GM23338 (cell line): ENCODE measurements around the gene UROS. TPM values are rescaled to one million over a fixed set of nuclear protein-coding genes. Genes with fewer than 3 reads are reported as not detected.

Experiments used
- ATAC-seq: fragments of 200-7000 bp; cut with Tn5 transposase; 3 replicates; pipeline ENCODE4 v1.9.1; 2020
- DNase-seq: peaks from one replicate; pipeline ENCODE4 v3.0.0-alpha.2; 2015; ENCODE audit warnings: low spot score
- H2AFZ ChIP-seq: fragments of 200-600 bp; sonication (generic); 2 replicates; pipeline ENCODE4 v1.8.0; 2016; ENCODE audit warnings: antibody characterized with exemption, mild to moderate bottlenecking, moderate library complexity
- H3F3A ChIP-seq: fragments of 200-600 bp; sonication (generic); replicated peaks from 2 replicates; pipeline ENCODE4 v1.8.0; 2017; ENCODE audit warnings: antibody characterized with exemption, mixed run types, low read depth
- H3K27ac ChIP-seq: fragments of 200-600 bp; sonication (generic); 2 replicates; pipeline ENCODE4 v1.6.1; 2016; ENCODE audit warnings: low read depth
- H3K27me3 ChIP-seq: fragments of 200-600 bp; sonication (generic); 2 replicates; pipeline ENCODE4 v1.8.0; 2016; ENCODE audit warnings: mild to moderate bottlenecking, mixed run types, moderate library complexity; ENCODE audit not compliant: insufficient read depth
- H3K36me3 ChIP-seq: fragments of 200-600 bp; sonication (generic); 2 replicates; pipeline ENCODE4 v1.8.0; 2016; ENCODE audit warnings: mild to moderate bottlenecking; ENCODE audit not compliant: insufficient read depth
- H3K4me1 ChIP-seq: fragments of 200-600 bp; sonication (generic); 2 replicates; pipeline ENCODE4 v1.8.0; 2016; ENCODE audit warnings: mild to moderate bottlenecking, moderate library complexity; ENCODE audit not compliant: insufficient read depth
- H3K4me2 ChIP-seq: fragments of 200-600 bp; sonication (generic); 2 replicates; pipeline ENCODE4 v1.7.1; 2017; ENCODE audit warnings: mixed run types
- H3K4me3 ChIP-seq: fragments of 200-600 bp; sonication (generic); 2 replicates; pipeline ENCODE4 v1.6.1; 2016; ENCODE audit warnings: mixed run types
- H3K79me2 ChIP-seq: fragments of 200-600 bp; sonication (generic); replicated peaks from 2 replicates; pipeline ENCODE4 v1.8.0; 2017; ENCODE audit warnings: mild to moderate bottlenecking; ENCODE audit not compliant: insufficient read depth
- H3K9me2 ChIP-seq: fragments of 200-600 bp; sonication (generic); 2 replicates; pipeline ENCODE4 v1.8.0; 2017; ENCODE audit not compliant: insufficient read depth
- H4K20me1 ChIP-seq: fragments of 200-600 bp; sonication (generic); replicated peaks from 2 replicates; pipeline ENCODE4 v1.8.0; 2017; ENCODE audit warnings: mild to moderate bottlenecking; ENCODE audit not compliant: insufficient read depth
- H3K27ac Mint-ChIP-seq: 2 replicates; pipeline ENCODE4 v1.8.0; 2020; ENCODE audit warnings: inconsistent platforms, mild to moderate bottlenecking, moderate library complexity, mixed read lengths
- H3K27me3 Mint-ChIP-seq: 3 replicates; pipeline ENCODE4 v1.8.0; 2022; ENCODE audit warnings: low read depth, mild to moderate bottlenecking, moderate library complexity, mixed read lengths, inconsistent platforms; ENCODE audit not compliant: insufficient read depth, poor library complexity
- H3K36me3 Mint-ChIP-seq: 3 replicates; pipeline ENCODE4 v1.8.0; 2021; ENCODE audit warnings: low read depth, mild to moderate bottlenecking, inconsistent platforms, moderate library complexity, mixed read lengths
- H3K4me1 Mint-ChIP-seq: 3 replicates; pipeline ENCODE4 v1.8.0; 2020; ENCODE audit warnings: mild to moderate bottlenecking, inconsistent platforms, mixed read lengths
- H3K4me3 Mint-ChIP-seq: 3 replicates; pipeline ENCODE4 v1.8.0; 2021; ENCODE audit warnings: moderate library complexity, mild to moderate bottlenecking, inconsistent platforms, mixed read lengths
- H3K9me3 Mint-ChIP-seq: 3 replicates; pipeline ENCODE4 v1.8.0; 2020; ENCODE audit warnings: moderate library complexity, mild to moderate bottlenecking, inconsistent platforms, mixed read lengths
- CREB1 ChIP-seq: fragments of 250-450 bp; sonication (Bioruptor Pico); IDR thresholded peaks from 2 replicates; pipeline ENCODE4 v1.5.0; 2020; ENCODE audit warnings: low read depth, mild to moderate bottlenecking, moderate library complexity
- EZH2 ChIP-seq: fragments of 200-600 bp; sonication (generic); IDR thresholded peaks from one replicate; pipeline ENCODE4 v1.8.0; 2017; ENCODE audit warnings: antibody characterized with exemption, mild to moderate bottlenecking, low read depth; ENCODE audit not compliant: unreplicated experiment
- EZH2phosphoT487 ChIP-seq: fragments of 200-600 bp; sonication (generic); IDR thresholded peaks from one replicate; pipeline ENCODE4 v1.8.1; 2018; ENCODE audit warnings: antibody characterized with exemption; ENCODE audit not compliant: unreplicated experiment
- JUNB ChIP-seq: IDR thresholded peaks from one replicate; pipeline ENCODE4 v1.6.1; 2016; ENCODE audit warnings: antibody characterized with exemption; ENCODE audit not compliant: unreplicated experiment
- NANOG ChIP-seq: IDR thresholded peaks from 2 replicates; pipeline ENCODE4 v1.6.1; 2016; ENCODE audit warnings: antibody characterized with exemption, borderline replicate concordance
- POLR2AphosphoS5 ChIP-seq: IDR thresholded peaks from 2 replicates; pipeline ENCODE4 v1.6.1; 2016; ENCODE audit warnings: antibody characterized with exemption, low read depth
- STAT1 ChIP-seq: IDR thresholded peaks from one replicate; pipeline ENCODE4 v1.6.1; 2016; ENCODE audit warnings: antibody characterized with exemption; ENCODE audit not compliant: unreplicated experiment
- ZNF114 ChIP-seq: fragments of 250-450 bp; sonication (Bioruptor Pico); IDR thresholded peaks from 2 replicates; pipeline ENCODE4 v1.5.0; 2020; ENCODE audit warnings: mild to moderate bottlenecking, moderate library complexity
- ZNF331 ChIP-seq: fragments of 250-450 bp; sonication (Bioruptor Pico); IDR thresholded peaks from 2 replicates; pipeline ENCODE4 v1.5.0; 2020; ENCODE audit warnings: low read depth, mild to moderate bottlenecking, moderate library complexity
- ZNF462 ChIP-seq: fragments of 250-450 bp; sonication (Bioruptor Pico); IDR thresholded peaks from 2 replicates; pipeline ENCODE4 v1.5.0; 2020; ENCODE audit warnings: mild to moderate bottlenecking, moderate library complexity
- polyA plus RNA-seq: library from polyadenylated mRNA; unstranded; fragments of >200 nt; fragmentation: Nextera tagmentation; extraction: Ambion mirVana; gene quantifications from 2 replicates; pipeline ENCODE4 v1.2.1, GENCODE V29; 2016
- total RNA-seq: library from RNA; depleted of rRNA; stranded (reverse); fragments of >200 nt; shearing (Covaris generic); gene quantifications from 2 replicates; pipeline ENCODE4 v1.2.3, GENCODE V29; 2014
- TF ChIP-seq, protein P1 (sequence below): IDR thresholded peaks from 2 replicates; pipeline ENCODE4 v1.6.1; 2016; ENCODE audit warnings: antibody characterized with exemption
- TF ChIP-seq, protein P2 (sequence below), 2 experiments: fragments of 200-600 bp in 1 of 2; sonication (generic) in 1 of 2; conservative IDR thresholded peaks; 2 replicates each; pipeline versions ENCODE4 v1.5.1 to v1.6.1; 2016 to 2017; ENCODE audit warnings: antibody characterized with exemption in 2 of 2, low read depth in 2 of 2, mild to moderate bottlenecking in 2 of 2, moderate library complexity in 1 of 2
- TF ChIP-seq, protein P3 (sequence below): IDR thresholded peaks from one replicate; pipeline ENCODE4 v1.6.1; 2018; ENCODE audit warnings: antibody characterized with exemption; ENCODE audit not compliant: unreplicated experiment

The UROS gene
- total and polyA plus RNA-seq, 2 experiments from 2014 or later: 41.3 to 43.4 TPM

GRCh38 chr10:125782616-125783015, 40.4 kb downstream of the UROS start:
- no peaks in the 10 kb centered on the region for H3K27me3 ChIP-seq
- H3K27ac Mint-ChIP-seq: no peak overlapping the region
- H3K36me3 Mint-ChIP-seq: no peaks in the 10 kb centered on the region; the same call in 2 of the 3 replicates

More at GRCh38 chr10:125782616-125783015, 40.4 kb downstream of the UROS start:
- peak; percentile 23; the same call in 1 of the 3 replicates for ATAC-seq
- no peak for DNase-seq
- Mint-ChIP-seq H3K9me3 (peaks cover 5% of the 10 kb centered on the region; the same call in 2 of the 3 replicates), H3K4me1 (no peaks in the 10 kb centered on the region; the same call in 2 of the 3 replicates), H3K4me3 (no peak overlapping the region), H3K27me3 (peaks cover 3% of the 10 kb centered on the region)
- Histone ChIP-seq H3K9me2 (no peaks in the 10 kb centered on the region), H3K4me1 (no peaks in the 10 kb centered on the region), H3K4me2 (no peak overlapping the region), H2AFZ (no peak overlapping the region), H3K79me2 (no peaks in the 10 kb centered on the region), H3K27ac (no peak overlapping the region), H3K36me3 (no peaks in the 10 kb centered on the region), H3K4me3 (no peak overlapping the region), H4K20me1 (no peaks in the 10 kb centered on the region), H3F3A (no peaks in the 10 kb centered on the region)
- TF ChIP-seq ZNF462 (no peak), STAT1 (no peak), EZH2 (no peak), ZNF114 (CRISPR knock-in tag) (no peak), EZH2phosphoT487 (no peak), POLR2AphosphoS5 (no peak), NANOG (no peak), ZNF331 (CRISPR knock-in tag) (no peak), CREB1 (no peak), JUNB (no peak)
- TF ChIP-seq, protein P1, sequence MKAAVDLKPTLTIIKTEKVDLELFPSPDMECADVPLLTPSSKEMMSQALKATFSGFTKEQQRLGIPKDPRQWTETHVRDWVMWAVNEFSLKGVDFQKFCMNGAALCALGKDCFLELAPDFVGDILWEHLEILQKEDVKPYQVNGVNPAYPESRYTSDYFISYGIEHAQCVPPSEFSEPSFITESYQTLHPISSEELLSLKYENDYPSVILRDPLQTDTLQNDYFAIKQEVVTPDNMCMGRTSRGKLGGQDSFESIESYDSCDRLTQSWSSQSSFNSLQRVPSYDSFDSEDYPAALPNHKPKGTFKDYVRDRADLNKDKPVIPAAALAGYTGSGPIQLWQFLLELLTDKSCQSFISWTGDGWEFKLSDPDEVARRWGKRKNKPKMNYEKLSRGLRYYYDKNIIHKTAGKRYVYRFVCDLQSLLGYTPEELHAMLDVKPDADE: no peak
- TF ChIP-seq, protein P2, sequence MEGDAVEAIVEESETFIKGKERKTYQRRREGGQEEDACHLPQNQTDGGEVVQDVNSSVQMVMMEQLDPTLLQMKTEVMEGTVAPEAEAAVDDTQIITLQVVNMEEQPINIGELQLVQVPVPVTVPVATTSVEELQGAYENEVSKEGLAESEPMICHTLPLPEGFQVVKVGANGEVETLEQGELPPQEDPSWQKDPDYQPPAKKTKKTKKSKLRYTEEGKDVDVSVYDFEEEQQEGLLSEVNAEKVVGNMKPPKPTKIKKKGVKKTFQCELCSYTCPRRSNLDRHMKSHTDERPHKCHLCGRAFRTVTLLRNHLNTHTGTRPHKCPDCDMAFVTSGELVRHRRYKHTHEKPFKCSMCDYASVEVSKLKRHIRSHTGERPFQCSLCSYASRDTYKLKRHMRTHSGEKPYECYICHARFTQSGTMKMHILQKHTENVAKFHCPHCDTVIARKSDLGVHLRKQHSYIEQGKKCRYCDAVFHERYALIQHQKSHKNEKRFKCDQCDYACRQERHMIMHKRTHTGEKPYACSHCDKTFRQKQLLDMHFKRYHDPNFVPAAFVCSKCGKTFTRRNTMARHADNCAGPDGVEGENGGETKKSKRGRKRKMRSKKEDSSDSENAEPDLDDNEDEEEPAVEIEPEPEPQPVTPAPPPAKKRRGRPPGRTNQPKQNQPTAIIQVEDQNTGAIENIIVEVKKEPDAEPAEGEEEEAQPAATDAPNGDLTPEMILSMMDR (conservative IDR thresholded peaks at IDR 0.05; ENCODE audit: low read depth in 2 of 2): no peak
- TF ChIP-seq, protein P3, sequence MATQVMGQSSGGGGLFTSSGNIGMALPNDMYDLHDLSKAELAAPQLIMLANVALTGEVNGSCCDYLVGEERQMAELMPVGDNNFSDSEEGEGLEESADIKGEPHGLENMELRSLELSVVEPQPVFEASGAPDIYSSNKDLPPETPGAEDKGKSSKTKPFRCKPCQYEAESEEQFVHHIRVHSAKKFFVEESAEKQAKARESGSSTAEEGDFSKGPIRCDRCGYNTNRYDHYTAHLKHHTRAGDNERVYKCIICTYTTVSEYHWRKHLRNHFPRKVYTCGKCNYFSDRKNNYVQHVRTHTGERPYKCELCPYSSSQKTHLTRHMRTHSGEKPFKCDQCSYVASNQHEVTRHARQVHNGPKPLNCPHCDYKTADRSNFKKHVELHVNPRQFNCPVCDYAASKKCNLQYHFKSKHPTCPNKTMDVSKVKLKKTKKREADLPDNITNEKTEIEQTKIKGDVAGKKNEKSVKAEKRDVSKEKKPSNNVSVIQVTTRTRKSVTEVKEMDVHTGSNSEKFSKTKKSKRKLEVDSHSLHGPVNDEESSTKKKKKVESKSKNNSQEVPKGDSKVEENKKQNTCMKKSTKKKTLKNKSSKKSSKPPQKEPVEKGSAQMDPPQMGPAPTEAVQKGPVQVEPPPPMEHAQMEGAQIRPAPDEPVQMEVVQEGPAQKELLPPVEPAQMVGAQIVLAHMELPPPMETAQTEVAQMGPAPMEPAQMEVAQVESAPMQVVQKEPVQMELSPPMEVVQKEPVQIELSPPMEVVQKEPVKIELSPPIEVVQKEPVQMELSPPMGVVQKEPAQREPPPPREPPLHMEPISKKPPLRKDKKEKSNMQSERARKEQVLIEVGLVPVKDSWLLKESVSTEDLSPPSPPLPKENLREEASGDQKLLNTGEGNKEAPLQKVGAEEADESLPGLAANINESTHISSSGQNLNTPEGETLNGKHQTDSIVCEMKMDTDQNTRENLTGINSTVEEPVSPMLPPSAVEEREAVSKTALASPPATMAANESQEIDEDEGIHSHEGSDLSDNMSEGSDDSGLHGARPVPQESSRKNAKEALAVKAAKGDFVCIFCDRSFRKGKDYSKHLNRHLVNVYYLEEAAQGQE: no peak
